Measurements from ENCODE around the gene OPN1SW.

The OPN1SW gene

DNA sequence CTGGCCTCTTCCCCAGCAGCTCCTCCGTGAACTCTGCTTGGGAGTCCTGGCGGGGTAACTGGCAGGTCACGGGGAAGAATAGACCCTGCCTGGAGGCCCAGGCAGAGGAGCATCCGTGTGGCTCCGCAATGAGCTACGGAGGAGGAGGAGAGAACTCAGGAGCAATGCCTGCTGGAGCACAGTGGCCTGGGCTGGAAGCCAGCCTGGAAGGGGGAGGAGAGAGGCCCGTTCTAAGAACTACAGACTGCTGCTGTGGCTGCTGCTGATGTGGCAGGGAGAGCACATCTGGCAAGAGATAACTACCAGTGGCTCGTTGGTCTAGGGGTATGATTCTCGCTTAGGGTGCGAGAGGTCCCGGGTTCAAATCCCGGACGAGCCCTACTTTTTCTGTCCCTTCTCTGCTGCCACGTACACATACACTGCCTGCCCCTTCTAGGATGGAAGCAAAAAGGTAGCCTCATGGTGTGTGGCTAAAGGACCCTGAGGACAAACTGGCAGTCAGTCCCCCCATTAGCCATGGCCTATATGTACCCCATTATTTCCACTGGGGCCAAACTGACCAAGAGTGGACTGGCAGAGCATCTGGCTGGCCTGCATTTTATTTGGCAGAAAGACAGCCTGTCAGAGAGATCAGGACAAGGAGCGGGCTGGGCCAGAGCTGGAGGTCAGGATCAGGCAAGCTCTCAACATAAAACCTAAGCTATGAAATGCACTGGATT is 7.7 kb upstream of the OPN1SW start:
- no peaks in the 10 kb centered on the region for H3K27me3 Mint-ChIP-seq
- H3K4me3 Mint-ChIP-seq: no peak overlapping the region
- no peak overlapping the region for H3K27ac Mint-ChIP-seq
- H3K4me1 Mint-ChIP-seq: no peaks in the 10 kb centered on the region
- no peaks in the 10 kb centered on the region for H3K36me3 Mint-ChIP-seq
- H3K9me3 Mint-ChIP-seq: no peaks in the 10 kb centered on the region

- no peak overlapping the region for H3K4me3 Mint-ChIP-seq
- H3K27me3 Mint-ChIP-seq: no peaks in the 10 kb centered on the region
- no peak overlapping the region for H3K27ac Mint-ChIP-seq
- peaks cover 9% of the 10 kb centered on the region for H3K9me3 Mint-ChIP-seq
- H3K4me1 Mint-ChIP-seq: peaks cover 14% of the 10 kb centered on the region
- H3K36me3 Mint-ChIP-seq: peaks cover 6% of the 10 kb centered on the region
Measured at GRCh38 chr7:128781851-128782250, 6.3 kb upstream of the OPN1SW start.

GRCh38 chr7:128781126-128781525 is 5.5 kb upstream of the OPN1SW start:
- Mint-ChIP-seq H3K36me3 (peaks cover 6% of the 10 kb centered on the region), H3K4me3 (no peak overlapping the region), H3K4me1 (peaks cover 14% of the 10 kb centered on the region), H3K9me3 (peaks cover 9% of the 10 kb centered on the region), H3K27me3 (no peaks in the 10 kb centered on the region), H3K27ac (no peak overlapping the region)

- Mint-ChIP-seq H3K4me1 (peaks cover 14% of the 10 kb centered on the region), H3K27me3 (no peaks in the 10 kb centered on the region), H3K27ac (no peak overlapping the region), H3K4me3 (no peak overlapping the region), H3K36me3 (peaks cover 8% of the 10 kb centered on the region), H3K9me3 (peaks cover 9% of the 10 kb centered on the region)
Measured at GRCh38 chr7:128778946-128779345, 3.4 kb upstream of the OPN1SW start.

DNA sequence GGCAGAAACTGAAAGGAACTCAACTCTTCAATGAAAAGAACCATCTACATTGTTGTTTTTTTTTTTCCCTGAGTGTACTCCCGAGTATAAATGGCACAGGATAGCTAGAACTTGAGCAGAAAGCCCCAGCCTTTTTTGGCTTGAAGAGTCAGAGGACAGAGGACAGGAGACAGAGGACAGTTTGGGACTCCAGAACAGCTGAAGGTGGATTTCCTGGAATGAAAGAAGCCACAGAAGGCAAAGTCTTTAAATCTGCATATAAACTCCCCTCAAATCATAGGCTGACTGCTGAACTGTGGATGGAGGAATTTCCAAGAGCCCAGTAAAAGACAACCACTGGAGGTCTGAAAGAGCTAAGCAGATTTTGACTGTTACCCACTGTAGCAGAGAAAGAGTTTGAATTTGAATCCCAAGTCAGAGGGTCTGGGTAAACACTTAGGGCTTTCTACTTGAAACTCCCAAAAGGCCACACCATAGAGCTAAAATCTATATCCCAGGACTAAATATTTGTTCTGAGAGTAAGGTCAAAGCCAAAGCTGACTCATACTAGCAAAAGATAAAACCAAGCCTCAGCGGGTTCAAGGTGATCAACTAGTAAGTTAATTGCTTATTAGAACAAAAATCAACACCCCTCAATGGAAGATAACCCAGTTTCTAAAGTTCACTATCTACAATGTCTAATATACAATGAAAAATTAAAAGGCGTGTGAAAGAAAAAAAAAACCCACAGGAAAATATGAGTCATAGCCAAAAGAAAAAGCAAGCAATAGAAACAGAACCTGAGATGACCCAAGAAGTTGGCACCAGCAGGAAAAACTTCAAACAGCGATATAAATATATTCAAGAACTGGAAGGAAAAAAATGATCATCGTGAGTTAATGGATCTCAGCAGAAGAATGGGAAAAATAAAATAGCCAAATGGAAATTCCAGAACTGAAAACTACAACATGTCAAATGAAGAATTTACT is 1.8 kb upstream of the OPN1SW start:
- Mint-ChIP-seq H3K4me1 (peaks cover 14% of the 10 kb centered on the region), H3K27me3 (no peaks in the 10 kb centered on the region), H3K4me3 (no peak overlapping the region), H3K27ac (peak overlapping the region; percentile 89), H3K36me3 (peaks cover 12% of the 10 kb centered on the region), H3K9me3 (peaks cover 9% of the 10 kb centered on the region)

DNA sequence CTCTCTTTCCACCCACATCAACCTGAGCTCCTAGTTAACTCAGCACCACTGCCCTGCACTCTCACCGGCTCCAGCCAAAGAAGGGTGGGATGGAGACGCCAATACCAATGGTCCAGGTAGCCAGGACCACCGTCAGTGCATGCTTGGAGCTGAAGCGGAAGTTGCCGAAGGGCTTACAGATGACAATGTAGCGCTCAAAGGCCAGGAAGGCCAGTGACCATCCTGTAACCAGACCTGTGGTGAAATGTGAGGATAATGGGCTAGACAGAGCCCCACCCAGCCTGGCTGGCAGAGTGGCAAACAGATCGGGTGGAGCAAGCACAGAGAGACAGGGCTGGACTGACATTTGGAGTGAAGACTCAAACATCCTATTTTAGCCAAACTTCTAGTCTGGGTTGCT is 673 bp downstream of the OPN1SW start:
- Mint-ChIP-seq H3K36me3 (peaks cover 19% of the 10 kb centered on the region), H3K27ac (no peak overlapping the region), H3K4me1 (peaks cover 14% of the 10 kb centered on the region), H3K27me3 (no peaks in the 10 kb centered on the region), H3K9me3 (peaks cover 9% of the 10 kb centered on the region), H3K4me3 (no peak overlapping the region)

- Mint-ChIP-seq H3K9me3 (peaks cover 9% of the 10 kb centered on the region), H3K27ac (no peak overlapping the region), H3K36me3 (peaks cover 20% of the 10 kb centered on the region), H3K4me1 (peaks cover 14% of the 10 kb centered on the region), H3K27me3 (no peaks in the 10 kb centered on the region), H3K4me3 (no peak overlapping the region)
Measured at GRCh38 chr7:128774029-128774689, 1.4 kb downstream of the OPN1SW start.

DNA sequence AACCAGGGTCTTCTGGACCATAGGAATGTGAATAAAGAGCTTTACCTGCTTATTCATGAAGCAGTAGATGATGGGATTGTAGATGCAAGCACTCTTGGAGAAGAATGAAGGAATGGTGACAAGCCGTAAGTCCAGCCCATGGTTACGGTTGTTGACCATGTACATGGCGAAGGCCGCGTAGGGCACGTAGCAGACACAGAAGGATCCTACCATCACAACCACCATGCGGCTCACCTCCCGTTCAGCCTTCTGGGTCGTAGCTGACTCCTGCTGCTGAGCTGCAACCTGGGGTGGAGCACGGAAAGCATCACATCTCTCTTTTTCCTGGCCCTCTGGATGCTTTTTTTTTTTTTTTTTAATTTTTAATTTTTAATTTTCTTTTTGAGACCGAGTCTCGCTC is 2.0 kb downstream of the OPN1SW start:
- H3K4me3 Mint-ChIP-seq: no peak overlapping the region
- peaks cover 9% of the 10 kb centered on the region for H3K9me3 Mint-ChIP-seq
- H3K36me3 Mint-ChIP-seq: peaks cover 22% of the 10 kb centered on the region
- no peaks in the 10 kb centered on the region for H3K27me3 Mint-ChIP-seq
- peaks cover 14% of the 10 kb centered on the region for H3K4me1 Mint-ChIP-seq
- H3K27ac Mint-ChIP-seq: no peak overlapping the region

DNA sequence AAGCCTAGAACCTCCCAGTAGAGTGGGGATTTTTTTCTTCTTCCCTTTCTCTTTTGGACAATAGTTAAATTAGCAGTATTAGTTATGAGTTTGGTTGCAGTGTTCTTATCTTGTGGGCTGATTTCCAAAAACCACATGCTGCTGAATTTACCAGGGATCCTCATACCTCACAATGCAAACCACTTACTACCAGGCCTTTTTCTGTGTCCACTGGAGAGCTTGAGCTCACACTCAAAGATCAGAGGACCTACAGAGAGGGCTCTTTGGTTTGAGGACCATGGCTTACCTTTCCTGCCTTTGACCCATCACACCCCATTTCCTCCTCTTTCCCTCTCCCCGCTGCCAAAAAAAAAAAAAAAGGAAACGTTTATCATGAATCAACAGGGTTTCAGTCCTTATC is 5.4 kb downstream of the OPN1SW start:
- Mint-ChIP-seq H3K36me3 (peaks cover 16% of the 10 kb centered on the region), H3K9me3 (no peaks in the 10 kb centered on the region), H3K27me3 (no peaks in the 10 kb centered on the region), H3K4me1 (no peaks in the 10 kb centered on the region), H3K27ac (no peak overlapping the region), H3K4me3 (no peak overlapping the region)

DNA sequence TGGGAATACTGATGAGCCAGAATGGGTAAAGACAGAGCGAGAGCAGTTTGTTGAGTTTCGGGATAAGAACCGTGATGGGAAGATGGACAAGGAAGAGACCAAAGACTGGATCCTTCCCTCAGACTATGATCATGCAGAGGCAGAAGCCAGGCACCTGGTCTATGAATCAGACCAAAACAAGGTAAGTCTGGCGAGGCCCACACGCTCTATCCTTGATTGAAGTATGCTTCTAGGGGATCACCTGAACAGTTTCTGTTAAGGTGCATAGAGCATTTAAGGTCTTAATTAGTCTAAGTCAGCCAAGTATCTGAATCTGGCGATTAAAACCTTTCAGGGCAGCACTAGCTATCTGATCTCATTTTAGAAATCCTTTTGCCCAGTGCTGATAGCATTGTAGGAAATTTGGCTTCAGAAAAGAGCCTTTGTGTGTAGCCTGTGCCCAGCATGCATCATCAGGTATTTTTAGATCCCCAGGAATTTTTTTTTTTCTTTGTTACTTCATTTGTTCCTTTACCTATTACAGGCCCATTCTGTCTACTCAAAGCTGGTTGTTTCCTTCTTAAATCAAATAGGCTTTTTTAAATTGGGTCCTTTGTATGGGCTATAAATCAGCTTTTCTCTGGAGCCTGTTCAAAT is 8.0 kb downstream of the OPN1SW start:
- H3K27ac Mint-ChIP-seq: no peak overlapping the region
- H3K4me1 Mint-ChIP-seq: no peaks in the 10 kb centered on the region
- H3K27me3 Mint-ChIP-seq: no peaks in the 10 kb centered on the region
- H3K4me3 Mint-ChIP-seq: no peak overlapping the region
- no peaks in the 10 kb centered on the region for H3K9me3 Mint-ChIP-seq
- H3K36me3 Mint-ChIP-seq: peaks cover 10% of the 10 kb centered on the region

DNA sequence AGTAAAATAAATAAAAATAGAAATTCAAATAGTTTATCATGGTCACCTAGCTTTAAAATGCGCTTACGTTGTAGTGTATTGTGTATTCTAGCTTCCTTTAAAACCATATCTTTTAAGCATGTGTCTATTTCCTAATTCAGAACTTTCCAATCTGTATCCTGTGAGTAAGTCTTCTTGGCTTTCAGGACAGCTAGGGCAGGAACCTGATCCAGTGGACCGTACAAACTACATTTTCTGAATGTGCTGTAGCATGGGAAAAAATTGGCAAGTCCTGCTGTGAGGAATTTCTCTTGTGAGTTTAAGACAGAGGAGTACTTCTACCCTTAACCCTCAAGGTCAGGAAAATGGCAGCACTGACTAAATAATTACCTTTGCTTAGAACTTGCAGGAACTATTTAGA is 12.1 kb downstream of the OPN1SW start:
- Mint-ChIP-seq H3K36me3 (peaks cover 9% of the 10 kb centered on the region), H3K9me3 (no peaks in the 10 kb centered on the region), H3K4me1 (no peaks in the 10 kb centered on the region), H3K4me3 (no peak overlapping the region), H3K27me3 (no peaks in the 10 kb centered on the region), H3K27ac (no peak overlapping the region)

DNA sequence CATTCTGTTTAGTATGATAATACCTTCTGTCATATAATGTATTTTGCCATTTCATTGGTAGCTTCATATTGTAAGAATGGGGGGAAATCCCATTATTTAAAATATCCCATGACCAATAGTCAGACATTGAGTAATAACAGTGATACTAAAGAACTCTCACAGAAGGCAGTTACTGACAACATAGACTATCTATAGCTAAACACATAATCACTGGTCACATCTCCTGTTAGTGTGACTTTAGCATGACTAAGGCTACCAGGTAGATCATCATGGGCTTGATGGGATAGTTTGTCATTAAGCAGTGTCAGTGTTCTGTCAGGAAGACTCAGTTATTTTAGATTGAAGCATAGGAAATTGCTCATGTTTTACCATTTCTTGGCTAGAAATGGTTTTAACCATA is 16.4 kb downstream of the OPN1SW start:
- Mint-ChIP-seq H3K9me3 (no peaks in the 10 kb centered on the region), H3K4me1 (peaks cover 8% of the 10 kb centered on the region), H3K36me3 (peaks cover 12% of the 10 kb centered on the region), H3K27ac (no peak overlapping the region), H3K4me3 (no peak overlapping the region), H3K27me3 (no peaks in the 10 kb centered on the region)

- no peaks in the 10 kb centered on the region for H3K27me3 Mint-ChIP-seq
- no peak overlapping the region for H3K4me3 Mint-ChIP-seq
- H3K9me3 Mint-ChIP-seq: no peaks in the 10 kb centered on the region
- peaks cover 8% of the 10 kb centered on the region for H3K4me1 Mint-ChIP-seq
- no peak overlapping the region for H3K27ac Mint-ChIP-seq
- peaks cover 12% of the 10 kb centered on the region for H3K36me3 Mint-ChIP-seq
Measured at GRCh38 chr7:128758553-128758952, 17.0 kb downstream of the OPN1SW start.

DNA sequence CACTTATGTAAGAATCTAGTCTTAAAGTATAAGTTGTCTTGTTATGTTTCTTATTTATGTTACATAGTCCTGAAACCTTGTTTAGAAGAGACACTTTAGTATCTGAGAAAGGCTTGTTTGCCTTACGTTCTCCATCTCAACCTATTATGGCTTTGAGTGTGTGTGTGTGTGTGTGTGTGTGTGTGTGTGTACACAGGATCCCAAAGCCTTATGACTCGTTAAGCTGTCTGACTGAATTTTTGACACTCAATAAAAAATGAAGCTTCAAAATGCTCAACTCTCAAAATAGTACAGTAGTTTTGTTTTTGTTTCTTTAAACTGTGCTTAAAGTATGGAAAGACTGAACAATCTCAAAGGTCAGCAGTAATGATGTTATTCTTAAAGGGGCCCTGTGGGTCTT is 18.4 kb downstream of the OPN1SW start:
- Mint-ChIP-seq H3K27ac (no peak overlapping the region), H3K4me1 (peaks cover 13% of the 10 kb centered on the region), H3K27me3 (no peaks in the 10 kb centered on the region), H3K9me3 (no peaks in the 10 kb centered on the region), H3K36me3 (peaks cover 14% of the 10 kb centered on the region), H3K4me3 (no peak overlapping the region)

DNA sequence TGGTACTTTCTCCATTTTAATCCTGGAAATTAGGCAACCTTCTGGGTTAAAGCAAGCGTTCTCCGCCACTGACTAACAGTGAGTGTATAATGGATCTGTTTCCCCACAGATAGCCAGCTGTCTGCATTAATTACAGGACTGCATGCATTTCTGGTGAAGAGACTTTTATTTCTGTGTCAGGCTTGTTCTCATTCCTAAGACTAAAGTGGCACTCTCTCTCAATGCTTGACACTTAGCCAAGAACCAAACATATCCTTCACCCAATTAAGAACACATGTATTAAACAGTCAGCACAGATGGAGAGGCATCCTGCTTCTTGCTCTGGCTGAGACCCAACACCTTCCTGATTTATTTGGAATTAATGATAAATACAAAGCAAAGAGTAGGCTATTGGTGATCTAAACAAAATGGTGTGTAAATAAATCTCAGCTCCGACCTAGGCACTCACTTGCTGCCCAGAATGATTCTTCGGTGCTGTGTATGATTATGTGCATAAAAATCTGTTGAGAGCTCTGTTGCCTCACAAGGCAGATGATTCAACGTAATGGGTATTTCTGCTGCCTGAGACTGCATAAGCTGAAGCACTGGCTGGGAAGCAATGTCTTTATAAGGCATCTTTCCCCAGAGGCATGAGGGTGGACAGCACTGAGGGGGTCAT is 19.6 kb downstream of the OPN1SW start:
- H3K4me3 Mint-ChIP-seq: no peak overlapping the region
- no peaks in the 10 kb centered on the region for H3K27me3 Mint-ChIP-seq
- H3K27ac Mint-ChIP-seq: no peak overlapping the region
- peaks cover 9% of the 10 kb centered on the region for H3K36me3 Mint-ChIP-seq
- H3K4me1 Mint-ChIP-seq: peaks cover 13% of the 10 kb centered on the region
- no peaks in the 10 kb centered on the region for H3K9me3 Mint-ChIP-seq

All from activated naive CD4-positive, alpha-beta T cell treated with anti-CD3 and anti-CD28 coated beads, Interleukin-2, amount 50 U/mL, for 24 hours (primary cell).